HL-60 (cell line): ENCODE results near the gene ATP13A3.

ENCODE experiments used
- GABPA ChIP-seq: IDR thresholded peaks from 2 replicates; pipeline ENCODE4 v1.6.1; 2012; ENCODE audit warnings: low read depth
- TF ChIP-seq, protein P1 (sequence below): IDR thresholded peaks from one replicate; pipeline ENCODE4 v1.5.1; 2011; ENCODE audit warnings: low read length, control low read depth, inconsistent platforms; ENCODE audit not compliant: insufficient read depth
- TF ChIP-seq, protein P2 (sequence below): IDR thresholded peaks from 2 replicates; pipeline ENCODE4 v1.6.1; 2012; ENCODE audit warnings: low read depth; ENCODE audit not compliant: insufficient replicate concordance

DNA sequence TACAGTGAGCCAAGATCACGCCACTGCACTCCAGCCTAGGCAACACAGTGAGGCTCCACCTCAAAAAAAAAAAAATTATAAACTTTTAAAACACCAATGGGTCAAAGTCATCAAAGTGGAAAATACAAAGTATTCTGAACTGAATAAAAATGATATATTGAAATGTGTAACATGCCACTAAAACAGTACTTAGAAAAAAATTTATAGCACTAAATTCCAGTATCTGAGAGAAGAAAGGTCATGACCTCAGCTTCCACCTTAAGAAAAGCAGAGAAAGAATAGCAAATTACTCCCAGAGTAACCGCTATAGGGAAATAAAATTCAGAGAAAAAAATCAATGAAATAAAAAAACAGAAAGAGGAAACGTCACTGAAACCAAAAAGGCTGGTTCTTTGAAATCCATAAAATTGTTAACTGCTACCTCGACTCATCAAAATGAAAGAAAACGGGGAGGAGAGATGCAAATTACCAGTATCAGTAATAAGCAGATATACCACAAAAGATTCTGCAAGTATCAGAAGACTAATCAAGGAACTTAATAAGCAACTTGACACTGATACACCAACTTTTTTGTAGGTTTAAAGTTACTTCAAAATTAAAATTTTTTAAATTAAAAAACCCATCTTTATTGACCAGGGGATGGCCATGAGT, 20.8 kb downstream of the ATP13A3 start:
- TF ChIP-seq, protein P1, sequence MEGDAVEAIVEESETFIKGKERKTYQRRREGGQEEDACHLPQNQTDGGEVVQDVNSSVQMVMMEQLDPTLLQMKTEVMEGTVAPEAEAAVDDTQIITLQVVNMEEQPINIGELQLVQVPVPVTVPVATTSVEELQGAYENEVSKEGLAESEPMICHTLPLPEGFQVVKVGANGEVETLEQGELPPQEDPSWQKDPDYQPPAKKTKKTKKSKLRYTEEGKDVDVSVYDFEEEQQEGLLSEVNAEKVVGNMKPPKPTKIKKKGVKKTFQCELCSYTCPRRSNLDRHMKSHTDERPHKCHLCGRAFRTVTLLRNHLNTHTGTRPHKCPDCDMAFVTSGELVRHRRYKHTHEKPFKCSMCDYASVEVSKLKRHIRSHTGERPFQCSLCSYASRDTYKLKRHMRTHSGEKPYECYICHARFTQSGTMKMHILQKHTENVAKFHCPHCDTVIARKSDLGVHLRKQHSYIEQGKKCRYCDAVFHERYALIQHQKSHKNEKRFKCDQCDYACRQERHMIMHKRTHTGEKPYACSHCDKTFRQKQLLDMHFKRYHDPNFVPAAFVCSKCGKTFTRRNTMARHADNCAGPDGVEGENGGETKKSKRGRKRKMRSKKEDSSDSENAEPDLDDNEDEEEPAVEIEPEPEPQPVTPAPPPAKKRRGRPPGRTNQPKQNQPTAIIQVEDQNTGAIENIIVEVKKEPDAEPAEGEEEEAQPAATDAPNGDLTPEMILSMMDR, result no peak
- TF ChIP-seq, protein P2, sequence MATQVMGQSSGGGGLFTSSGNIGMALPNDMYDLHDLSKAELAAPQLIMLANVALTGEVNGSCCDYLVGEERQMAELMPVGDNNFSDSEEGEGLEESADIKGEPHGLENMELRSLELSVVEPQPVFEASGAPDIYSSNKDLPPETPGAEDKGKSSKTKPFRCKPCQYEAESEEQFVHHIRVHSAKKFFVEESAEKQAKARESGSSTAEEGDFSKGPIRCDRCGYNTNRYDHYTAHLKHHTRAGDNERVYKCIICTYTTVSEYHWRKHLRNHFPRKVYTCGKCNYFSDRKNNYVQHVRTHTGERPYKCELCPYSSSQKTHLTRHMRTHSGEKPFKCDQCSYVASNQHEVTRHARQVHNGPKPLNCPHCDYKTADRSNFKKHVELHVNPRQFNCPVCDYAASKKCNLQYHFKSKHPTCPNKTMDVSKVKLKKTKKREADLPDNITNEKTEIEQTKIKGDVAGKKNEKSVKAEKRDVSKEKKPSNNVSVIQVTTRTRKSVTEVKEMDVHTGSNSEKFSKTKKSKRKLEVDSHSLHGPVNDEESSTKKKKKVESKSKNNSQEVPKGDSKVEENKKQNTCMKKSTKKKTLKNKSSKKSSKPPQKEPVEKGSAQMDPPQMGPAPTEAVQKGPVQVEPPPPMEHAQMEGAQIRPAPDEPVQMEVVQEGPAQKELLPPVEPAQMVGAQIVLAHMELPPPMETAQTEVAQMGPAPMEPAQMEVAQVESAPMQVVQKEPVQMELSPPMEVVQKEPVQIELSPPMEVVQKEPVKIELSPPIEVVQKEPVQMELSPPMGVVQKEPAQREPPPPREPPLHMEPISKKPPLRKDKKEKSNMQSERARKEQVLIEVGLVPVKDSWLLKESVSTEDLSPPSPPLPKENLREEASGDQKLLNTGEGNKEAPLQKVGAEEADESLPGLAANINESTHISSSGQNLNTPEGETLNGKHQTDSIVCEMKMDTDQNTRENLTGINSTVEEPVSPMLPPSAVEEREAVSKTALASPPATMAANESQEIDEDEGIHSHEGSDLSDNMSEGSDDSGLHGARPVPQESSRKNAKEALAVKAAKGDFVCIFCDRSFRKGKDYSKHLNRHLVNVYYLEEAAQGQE, result no peak
- no peak for TF ChIP-seq GABPA
